Astrocyte of the spinal cord (primary cell): ENCODE data around the gene RPS10.

ENCODE experiments used
- DNase-seq: peaks from one replicate; pipeline ENCODE4 v3.0.0; 2011; ENCODE audit warnings: low read depth, low spot score
- H3K4me3 ChIP-seq: 2 replicates; pipeline ENCODE4 v1.5.1; 2011; ENCODE audit warnings: low read depth, mild to moderate bottlenecking, low read length, moderate library complexity
- CTCF ChIP-seq: IDR thresholded peaks from 2 replicates; pipeline ENCODE4 v1.5.1; 2012; ENCODE audit warnings: low read depth, mild to moderate bottlenecking, low read length, inconsistent platforms
- in situ Hi-C: cut with HindIII; loops from 2 replicates; pipeline ENCODE4 v1.10.0; 2017; ENCODE audit warnings: low sequenced_read_pairs

Gene RPS10

DNA sequence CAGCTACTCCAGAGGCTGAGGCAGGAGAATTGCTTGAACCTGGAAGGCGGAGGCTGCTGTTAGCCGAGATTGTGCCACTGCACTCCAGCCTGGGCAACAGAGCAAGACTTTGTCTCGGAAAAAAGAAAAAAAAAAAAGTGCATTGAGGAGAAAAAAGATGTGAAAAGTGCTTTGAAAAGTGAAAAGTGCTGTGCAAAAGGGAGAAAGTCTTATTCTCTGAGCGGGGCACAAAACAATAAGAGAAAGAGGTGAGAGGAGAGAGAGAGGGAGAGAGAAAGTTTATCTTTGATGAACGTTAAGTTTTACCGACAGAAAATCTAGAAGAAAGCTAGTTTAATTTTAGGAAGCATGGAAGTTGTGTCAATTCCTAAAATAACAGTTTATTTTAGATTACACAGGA, 36.1 kb upstream of the RPS10 start:
- DNase-seq: no peak
- in situ Hi-C loops: no loop called here
- H3K4me3 ChIP-seq: no peak overlapping the region
- no peak for TF ChIP-seq CTCF

DNA sequence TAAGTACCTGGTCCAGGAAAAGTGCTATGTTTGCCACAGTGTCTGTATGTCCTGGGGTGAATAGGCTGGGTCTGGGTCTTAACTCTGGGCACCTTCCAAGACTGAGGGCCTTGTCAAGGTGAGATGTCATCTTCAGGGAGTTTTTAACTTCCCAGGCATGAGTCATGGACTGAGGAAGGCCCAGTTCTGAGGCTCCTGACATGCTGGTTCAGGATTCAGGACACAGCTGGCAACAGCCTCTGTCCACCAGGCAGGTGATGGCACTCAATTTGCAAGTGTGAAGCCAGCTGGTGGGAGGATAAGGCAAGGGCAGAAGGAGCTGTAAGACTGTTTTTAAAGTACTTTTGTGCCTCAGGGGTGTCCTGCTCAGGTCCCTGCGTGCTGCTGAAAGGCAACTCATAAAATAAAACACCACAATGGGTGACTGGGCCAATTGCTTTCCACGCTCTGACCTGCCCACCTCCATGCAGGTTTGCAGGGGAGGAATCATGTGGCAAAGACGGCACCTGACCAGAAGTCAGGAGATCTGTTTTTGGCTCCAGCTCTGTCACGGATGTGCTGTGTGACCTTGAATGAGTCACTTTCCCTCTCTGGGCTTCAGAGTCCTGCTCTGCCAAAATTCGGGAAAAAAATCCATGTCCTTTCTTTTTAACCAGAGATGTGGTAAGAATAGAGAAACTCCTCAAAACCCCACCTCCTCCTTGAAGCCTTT, 35.1 kb upstream of the RPS10 start:
- TF ChIP-seq CTCF: no peak
- in situ Hi-C loops: no loop called here
- H3K4me3 ChIP-seq: no peak overlapping the region
- no peak for DNase-seq

DNA sequence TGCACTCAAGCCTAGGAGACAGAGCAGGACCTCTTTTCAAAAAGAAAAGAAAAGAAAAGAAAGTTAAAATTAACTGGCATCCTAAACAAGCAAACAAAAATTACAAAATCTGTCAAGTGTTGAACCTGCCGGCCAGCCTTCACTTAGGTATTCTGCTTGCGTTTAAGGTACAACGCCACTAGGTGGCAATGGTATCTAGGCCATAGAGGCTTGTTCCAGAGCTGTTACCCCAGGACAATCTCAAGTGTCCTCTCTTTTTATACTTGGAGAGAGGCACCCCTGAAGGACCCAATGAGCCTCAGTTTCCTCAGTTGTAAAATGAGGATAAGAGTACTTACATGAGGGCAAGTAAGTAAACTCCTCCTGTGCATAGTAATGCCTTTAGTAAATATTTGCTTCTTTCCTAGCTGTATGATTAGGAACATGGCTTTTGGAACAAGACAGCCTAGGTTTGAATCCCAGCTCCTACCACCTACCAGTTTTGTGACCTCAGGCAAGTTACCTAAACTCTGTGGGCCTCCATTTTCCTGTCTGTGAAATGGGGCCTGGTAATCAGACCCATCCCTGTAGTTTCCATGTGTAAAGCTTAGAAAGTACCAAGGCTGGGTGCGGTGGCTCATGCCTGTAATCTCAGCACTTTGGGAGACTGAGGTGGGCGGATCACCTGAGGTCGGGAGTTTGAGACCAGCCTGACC, 34.2 kb upstream of the RPS10 start:
- H3K4me3 ChIP-seq: no peak overlapping the region
- TF ChIP-seq CTCF: peak; percentile 76
- DNase-seq: peak; percentile 48
- in situ Hi-C loops: no loop called here

GRCh38 chr6:34457742-34458735, 32.2 kb upstream of the RPS10 start:
- no peak for TF ChIP-seq CTCF

GRCh38 chr6:34457382-34457741, 31.5 kb upstream of the RPS10 start:
- in situ Hi-C loops: no loop called here
- TF ChIP-seq CTCF: no peak
- no peak overlapping the region for H3K4me3 ChIP-seq
- DNase-seq: no peak

More at GRCh38 chr6:34457742-34458735, 32.2 kb upstream of the RPS10 start:
- no peak overlapping the region for H3K4me3 ChIP-seq
- in situ Hi-C loops: no loop called here
- DNase-seq: no peak

DNA sequence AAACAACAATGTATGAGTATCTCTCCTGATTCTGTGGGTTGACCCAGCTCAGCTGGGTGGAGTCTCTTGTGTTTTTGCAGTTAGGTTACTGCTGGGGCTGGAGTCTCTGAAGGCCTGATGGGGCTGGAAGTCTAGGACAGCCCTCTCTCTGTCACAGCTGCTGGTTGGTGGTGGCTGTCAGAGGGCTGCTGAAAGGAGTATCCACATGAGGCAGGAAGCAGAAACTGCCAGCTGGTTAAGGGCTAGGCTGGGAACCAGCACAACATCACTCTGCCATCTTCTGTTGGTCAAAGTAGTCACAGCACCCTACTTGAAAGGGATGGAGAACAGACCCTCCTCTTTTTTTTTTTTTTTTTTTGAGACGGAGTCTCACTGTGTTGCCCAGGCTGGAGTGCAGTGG, 30.0 kb upstream of the RPS10 start:
- no peak for DNase-seq
- no peak overlapping the region for H3K4me3 ChIP-seq
- TF ChIP-seq CTCF: no peak
- in situ Hi-C loops: no loop called here
